ENCODE data around the gene PTCH1.

DNA sequence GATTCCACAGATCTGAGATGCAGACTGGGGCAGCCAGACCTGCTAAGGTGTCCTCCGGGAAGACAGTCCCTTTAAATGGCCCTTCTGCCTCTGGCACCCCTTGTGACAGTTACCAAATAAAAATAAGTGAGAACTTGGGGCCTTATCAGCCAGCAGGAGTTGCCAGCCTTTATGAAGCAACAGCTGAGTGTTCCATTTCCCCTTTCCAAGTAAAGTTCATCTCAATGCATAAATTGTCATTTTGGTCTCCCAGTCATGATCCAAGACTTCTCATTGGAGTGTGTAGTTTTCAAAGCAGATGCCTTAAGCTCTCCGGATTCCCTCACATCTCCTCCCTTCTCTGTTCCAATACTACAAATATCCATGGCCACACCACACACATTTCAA is 4.1 kb downstream of the PTCH1 start:
- TF ChIP-seq, protein P1, sequence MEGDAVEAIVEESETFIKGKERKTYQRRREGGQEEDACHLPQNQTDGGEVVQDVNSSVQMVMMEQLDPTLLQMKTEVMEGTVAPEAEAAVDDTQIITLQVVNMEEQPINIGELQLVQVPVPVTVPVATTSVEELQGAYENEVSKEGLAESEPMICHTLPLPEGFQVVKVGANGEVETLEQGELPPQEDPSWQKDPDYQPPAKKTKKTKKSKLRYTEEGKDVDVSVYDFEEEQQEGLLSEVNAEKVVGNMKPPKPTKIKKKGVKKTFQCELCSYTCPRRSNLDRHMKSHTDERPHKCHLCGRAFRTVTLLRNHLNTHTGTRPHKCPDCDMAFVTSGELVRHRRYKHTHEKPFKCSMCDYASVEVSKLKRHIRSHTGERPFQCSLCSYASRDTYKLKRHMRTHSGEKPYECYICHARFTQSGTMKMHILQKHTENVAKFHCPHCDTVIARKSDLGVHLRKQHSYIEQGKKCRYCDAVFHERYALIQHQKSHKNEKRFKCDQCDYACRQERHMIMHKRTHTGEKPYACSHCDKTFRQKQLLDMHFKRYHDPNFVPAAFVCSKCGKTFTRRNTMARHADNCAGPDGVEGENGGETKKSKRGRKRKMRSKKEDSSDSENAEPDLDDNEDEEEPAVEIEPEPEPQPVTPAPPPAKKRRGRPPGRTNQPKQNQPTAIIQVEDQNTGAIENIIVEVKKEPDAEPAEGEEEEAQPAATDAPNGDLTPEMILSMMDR (IDR thresholded peaks at IDR 0.05; ENCODE audit: insufficient read depth, low read length), result no peak
- TF ChIP-seq POLR2AphosphoS5 (IDR thresholded peaks at IDR 0.05; ENCODE audit: low read depth), result no peak
- TF ChIP-seq, protein P2, sequence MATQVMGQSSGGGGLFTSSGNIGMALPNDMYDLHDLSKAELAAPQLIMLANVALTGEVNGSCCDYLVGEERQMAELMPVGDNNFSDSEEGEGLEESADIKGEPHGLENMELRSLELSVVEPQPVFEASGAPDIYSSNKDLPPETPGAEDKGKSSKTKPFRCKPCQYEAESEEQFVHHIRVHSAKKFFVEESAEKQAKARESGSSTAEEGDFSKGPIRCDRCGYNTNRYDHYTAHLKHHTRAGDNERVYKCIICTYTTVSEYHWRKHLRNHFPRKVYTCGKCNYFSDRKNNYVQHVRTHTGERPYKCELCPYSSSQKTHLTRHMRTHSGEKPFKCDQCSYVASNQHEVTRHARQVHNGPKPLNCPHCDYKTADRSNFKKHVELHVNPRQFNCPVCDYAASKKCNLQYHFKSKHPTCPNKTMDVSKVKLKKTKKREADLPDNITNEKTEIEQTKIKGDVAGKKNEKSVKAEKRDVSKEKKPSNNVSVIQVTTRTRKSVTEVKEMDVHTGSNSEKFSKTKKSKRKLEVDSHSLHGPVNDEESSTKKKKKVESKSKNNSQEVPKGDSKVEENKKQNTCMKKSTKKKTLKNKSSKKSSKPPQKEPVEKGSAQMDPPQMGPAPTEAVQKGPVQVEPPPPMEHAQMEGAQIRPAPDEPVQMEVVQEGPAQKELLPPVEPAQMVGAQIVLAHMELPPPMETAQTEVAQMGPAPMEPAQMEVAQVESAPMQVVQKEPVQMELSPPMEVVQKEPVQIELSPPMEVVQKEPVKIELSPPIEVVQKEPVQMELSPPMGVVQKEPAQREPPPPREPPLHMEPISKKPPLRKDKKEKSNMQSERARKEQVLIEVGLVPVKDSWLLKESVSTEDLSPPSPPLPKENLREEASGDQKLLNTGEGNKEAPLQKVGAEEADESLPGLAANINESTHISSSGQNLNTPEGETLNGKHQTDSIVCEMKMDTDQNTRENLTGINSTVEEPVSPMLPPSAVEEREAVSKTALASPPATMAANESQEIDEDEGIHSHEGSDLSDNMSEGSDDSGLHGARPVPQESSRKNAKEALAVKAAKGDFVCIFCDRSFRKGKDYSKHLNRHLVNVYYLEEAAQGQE (IDR thresholded peaks at IDR 0.05; ENCODE audit: insufficient replicate concordance, low read depth), result no peak
- TF ChIP-seq SPI1 (IDR thresholded peaks at IDR 0.05; ENCODE audit: borderline replicate concordance, low read depth), result peak; percentile 84
